ENCODE data around the gene C6. TPM values are rescaled to one million over a fixed set of nuclear protein-coding genes. Genes with fewer than 3 reads are reported as not detected.

The C6 gene
- total and polyA plus RNA-seq, 10 of the 15 experiments (the other 5 are each of a cell fraction or from before 2014, with no cell fraction given), result 0.31 TPM; not detected in 9

DNA sequence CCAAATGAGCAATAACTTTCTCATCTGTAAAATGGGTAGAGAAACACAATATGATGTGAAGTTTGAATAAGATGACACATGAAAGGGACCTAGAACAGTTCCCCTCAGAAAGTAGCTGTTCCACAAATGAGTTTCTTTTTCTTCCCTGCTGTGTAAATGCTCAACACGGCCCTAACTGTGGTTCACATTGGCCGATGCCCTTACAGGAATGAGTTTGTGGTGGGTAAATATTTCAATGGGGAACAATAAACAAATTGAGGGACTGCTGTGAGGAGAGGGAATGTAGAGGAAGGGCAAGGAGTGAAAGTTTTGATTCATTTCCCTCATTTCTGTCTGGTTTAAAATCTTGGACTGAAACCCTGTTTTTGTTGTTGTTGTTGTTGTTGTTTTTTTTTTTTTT is 12.8 kb downstream of the C6 start:
- H3K4me2 ChIP-seq (ENCODE audit: control insufficient read depth, insufficient read depth), result no peak overlapping the region
- no peak overlapping the region for H2AFZ ChIP-seq (ENCODE audit: control insufficient read depth, low read depth, low read length)
- no peaks in the 10 kb centered on the region for H3K27me3 ChIP-seq (replicated peaks in 1 of 2; ENCODE audit: control insufficient read depth in 2 of 2, insufficient read depth in 2 of 2, low read length in 1 of 2)
- no peaks in the 10 kb centered on the region for H4K20me1 ChIP-seq (ENCODE audit: control insufficient read depth, insufficient read depth)
- ChIA-PET RAD21 (ENCODE audit: unreplicated experiment) (no interaction called here), SMC1A (ENCODE audit: uncharacterized antibody, unreplicated experiment) (no interaction called here), CTCF (no interaction called here), POLR2A (no interaction called here)
- no peak overlapping the region for H3K27ac ChIP-seq (ENCODE audit: control insufficient read depth, insufficient read depth)
- H3K9ac ChIP-seq (ENCODE audit: control insufficient read depth, insufficient read depth, low read length), result no peak overlapping the region
- FAIRE-seq (no peak), ATAC-seq (no peak), DNase-seq (ENCODE audit: low read depth, low spot score) (no peak)
- no peaks in the 10 kb centered on the region for H3K4me1 ChIP-seq (ENCODE audit: control insufficient read depth, insufficient read depth, low read length)
- TF ChIP-seq SMAD1 (IDR thresholded peaks at IDR 0.05; ENCODE audit: low read depth, partially characterized antibody) (no peak), EZH2 (IDR thresholded peaks at IDR 0.05; ENCODE audit: borderline replicate concordance, control insufficient read depth, low read depth, low read length) (no peak), IRF4 (IDR thresholded peaks at IDR 0.05; ENCODE audit: low read depth, low read length) (no peak), PKNOX1 (IDR thresholded peaks at IDR 0.05) (no peak), FOXM1 (IDR thresholded peaks at IDR 0.05; ENCODE audit: low read depth, low read length) (no peak), SUZ12 (IDR thresholded peaks at IDR 0.05; ENCODE audit: unreplicated experiment) (no peak), BMI1 (IDR thresholded peaks at IDR 0.05; ENCODE audit: borderline replicate concordance) (no peak)
- intact Hi-C loops (cut with micrococcal nuclease; ENCODE audit: unreplicated experiment) (no loop called here), in situ Hi-C loops (cut with MboI) (no loop called here)
- H3K4me3 ChIP-seq, result no peak overlapping the region
- H3K36me3 ChIP-seq (ENCODE audit: control insufficient read depth in 2 of 2, insufficient read depth in 2 of 2, low read length in 1 of 2), result no peaks in the 10 kb centered on the region
- no TSS peak for BruUV-seq (replicated peaks)
- H3K79me2 ChIP-seq (ENCODE audit: control insufficient read depth, insufficient read depth, low read length), result no peaks in the 10 kb centered on the region
- no peaks in the 10 kb centered on the region for H3K9me3 ChIP-seq (replicated peaks; ENCODE audit: control insufficient read depth, insufficient read depth, low read length)
- WGBS (ENCODE audit: insufficient coverage, insufficient replicate concordance, low lambda C conversion rate, missing lambda C conversion rate), result 5% methylated on average over 2 of the region's 2 CpGs

DNA sequence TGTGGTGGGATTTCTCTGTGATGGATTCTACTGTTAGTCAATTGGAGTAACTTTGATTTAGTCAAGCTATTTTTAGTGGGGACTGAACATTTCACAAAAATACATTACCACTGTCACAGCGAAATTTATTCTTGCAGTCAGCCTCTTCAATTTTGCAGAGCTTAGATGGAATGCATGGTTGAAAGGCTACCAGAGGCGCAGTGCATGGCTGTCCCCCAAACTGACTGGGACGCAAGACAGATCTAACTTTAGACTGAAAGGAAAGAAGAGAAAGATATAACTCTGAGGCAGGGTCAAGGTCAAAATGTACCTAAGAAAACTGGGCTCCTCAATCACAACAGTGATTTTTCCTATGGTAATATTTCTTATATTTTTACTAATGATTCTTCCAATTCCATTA is 13.7 kb downstream of the C6 start:
- ChIA-PET RAD21 (ENCODE audit: unreplicated experiment) (no interaction called here), POLR2A (no interaction called here), CTCF (no interaction called here), SMC1A (ENCODE audit: uncharacterized antibody, unreplicated experiment) (no interaction called here)
- in situ Hi-C loops (cut with MboI) (no loop called here), intact Hi-C loops (cut with micrococcal nuclease; ENCODE audit: unreplicated experiment) (no loop called here)
- no peaks in the 10 kb centered on the region for H3K79me2 ChIP-seq (ENCODE audit: control insufficient read depth, insufficient read depth, low read length)
- H3K9me3 ChIP-seq (replicated peaks; ENCODE audit: control insufficient read depth, insufficient read depth, low read length), result no peaks in the 10 kb centered on the region
- WGBS (ENCODE audit: insufficient coverage, insufficient replicate concordance, low lambda C conversion rate, missing lambda C conversion rate), result 0% methylated on average over 3 of the region's 3 CpGs
- no peak for DNase-seq (ENCODE audit: low read depth, low spot score)
- no peak for ATAC-seq
- H3K36me3 ChIP-seq (ENCODE audit: control insufficient read depth in 2 of 2, insufficient read depth in 2 of 2, low read length in 1 of 2), result no peaks in the 10 kb centered on the region
- H4K20me1 ChIP-seq (ENCODE audit: control insufficient read depth, insufficient read depth), result no peaks in the 10 kb centered on the region
- no TSS peak for BruUV-seq (replicated peaks)
- no peak overlapping the region for H3K9ac ChIP-seq (ENCODE audit: control insufficient read depth, insufficient read depth, low read length)
- no peak overlapping the region for H2AFZ ChIP-seq (ENCODE audit: control insufficient read depth, low read depth, low read length)
- no peak overlapping the region for H3K27ac ChIP-seq (ENCODE audit: control insufficient read depth, insufficient read depth)
- FAIRE-seq, result no peak
- H3K4me2 ChIP-seq (ENCODE audit: control insufficient read depth, insufficient read depth), result no peak overlapping the region
- H3K4me1 ChIP-seq (ENCODE audit: control insufficient read depth, insufficient read depth, low read length), result no peaks in the 10 kb centered on the region
- no peaks in the 10 kb centered on the region for H3K27me3 ChIP-seq (replicated peaks in 1 of 2; ENCODE audit: control insufficient read depth in 2 of 2, insufficient read depth in 2 of 2, low read length in 1 of 2)
- no peak overlapping the region for H3K4me3 ChIP-seq
- TF ChIP-seq CREB1 (IDR thresholded peaks at IDR 0.05; ENCODE audit: low read depth), result no peak
- TF ChIP-seq CBX3 (IDR thresholded peaks at IDR 0.05; ENCODE audit: borderline replicate concordance, low read depth), result no peak
- TF ChIP-seq, protein P1, sequence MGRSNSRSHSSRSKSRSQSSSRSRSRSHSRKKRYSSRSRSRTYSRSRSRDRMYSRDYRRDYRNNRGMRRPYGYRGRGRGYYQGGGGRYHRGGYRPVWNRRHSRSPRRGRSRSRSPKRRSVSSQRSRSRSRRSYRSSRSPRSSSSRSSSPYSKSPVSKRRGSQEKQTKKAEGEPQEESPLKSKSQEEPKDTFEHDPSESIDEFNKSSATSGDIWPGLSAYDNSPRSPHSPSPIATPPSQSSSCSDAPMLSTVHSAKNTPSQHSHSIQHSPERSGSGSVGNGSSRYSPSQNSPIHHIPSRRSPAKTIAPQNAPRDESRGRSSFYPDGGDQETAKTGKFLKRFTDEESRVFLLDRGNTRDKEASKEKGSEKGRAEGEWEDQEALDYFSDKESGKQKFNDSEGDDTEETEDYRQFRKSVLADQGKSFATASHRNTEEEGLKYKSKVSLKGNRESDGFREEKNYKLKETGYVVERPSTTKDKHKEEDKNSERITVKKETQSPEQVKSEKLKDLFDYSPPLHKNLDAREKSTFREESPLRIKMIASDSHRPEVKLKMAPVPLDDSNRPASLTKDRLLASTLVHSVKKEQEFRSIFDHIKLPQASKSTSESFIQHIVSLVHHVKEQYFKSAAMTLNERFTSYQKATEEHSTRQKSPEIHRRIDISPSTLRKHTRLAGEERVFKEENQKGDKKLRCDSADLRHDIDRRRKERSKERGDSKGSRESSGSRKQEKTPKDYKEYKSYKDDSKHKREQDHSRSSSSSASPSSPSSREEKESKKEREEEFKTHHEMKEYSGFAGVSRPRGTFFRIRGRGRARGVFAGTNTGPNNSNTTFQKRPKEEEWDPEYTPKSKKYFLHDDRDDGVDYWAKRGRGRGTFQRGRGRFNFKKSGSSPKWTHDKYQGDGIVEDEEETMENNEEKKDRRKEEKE (IDR thresholded peaks at IDR 0.05), result no peak
- no peak for TF ChIP-seq STAT1 (conservative IDR thresholded peaks at IDR 0.05)
- TF ChIP-seq YBX1 (IDR thresholded peaks at IDR 0.05), result no peak
- TF ChIP-seq EED (IDR thresholded peaks at IDR 0.05; ENCODE audit: low read depth), result no peak
